Peyer's patch (tissue), 4 donors: ENCODE data around the gene AP1M2.

Experiments
- CTCF ChIP-seq, 6 experiments: fragments of 450-650 bp in 4 of 6; fragments of 200-600 bp in 2 of 6; sonication (generic) in 1 of 6; IDR thresholded peaks; one replicate each; pipeline ENCODE4 v1.5.1; 2017 to 2019; ENCODE audit warnings: antibody characterized with exemption in 6 of 6, mild to moderate bottlenecking in 3 of 6, moderate library complexity in 1 of 6
- POLR2A ChIP-seq, 2 donors: fragments of 450-650 bp; IDR thresholded peaks; one replicate each; pipeline ENCODE4 v1.5.1; 2017; ENCODE audit warnings: antibody characterized with exemption in 2 of 2, mild to moderate bottlenecking in 2 of 2, moderate library complexity in 2 of 2

GRCh38 chr19:10562609-10563008 is 24.5 kb downstream of the AP1M2 start:
- TF ChIP-seq CTCF (IDR thresholded peaks at IDR 0.05) (no peak), POLR2A (IDR thresholded peaks at IDR 0.05) (no peak)
